ENCODE data around the gene MAP3K7.

DNA sequence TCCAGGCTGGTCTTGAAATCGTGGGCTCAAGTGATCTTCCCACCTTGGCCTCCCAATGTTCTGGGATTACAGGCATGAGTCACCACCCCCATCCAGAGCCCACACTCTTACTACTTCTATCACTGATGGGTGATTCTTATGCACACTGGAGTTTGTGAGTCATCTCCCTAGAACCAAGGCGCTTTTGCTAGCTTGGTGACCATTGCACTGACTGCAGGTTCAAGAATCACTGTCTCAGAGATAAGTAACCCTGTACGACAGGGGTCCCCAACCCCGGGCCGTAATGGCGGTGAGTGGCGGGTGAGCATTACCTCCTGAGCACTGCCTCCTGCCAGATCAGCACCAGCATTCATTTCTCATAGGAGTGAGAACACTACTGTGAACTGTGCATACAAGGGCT is 118.8 kb downstream of the MAP3K7 start:
- TF ChIP-seq, protein P1, sequence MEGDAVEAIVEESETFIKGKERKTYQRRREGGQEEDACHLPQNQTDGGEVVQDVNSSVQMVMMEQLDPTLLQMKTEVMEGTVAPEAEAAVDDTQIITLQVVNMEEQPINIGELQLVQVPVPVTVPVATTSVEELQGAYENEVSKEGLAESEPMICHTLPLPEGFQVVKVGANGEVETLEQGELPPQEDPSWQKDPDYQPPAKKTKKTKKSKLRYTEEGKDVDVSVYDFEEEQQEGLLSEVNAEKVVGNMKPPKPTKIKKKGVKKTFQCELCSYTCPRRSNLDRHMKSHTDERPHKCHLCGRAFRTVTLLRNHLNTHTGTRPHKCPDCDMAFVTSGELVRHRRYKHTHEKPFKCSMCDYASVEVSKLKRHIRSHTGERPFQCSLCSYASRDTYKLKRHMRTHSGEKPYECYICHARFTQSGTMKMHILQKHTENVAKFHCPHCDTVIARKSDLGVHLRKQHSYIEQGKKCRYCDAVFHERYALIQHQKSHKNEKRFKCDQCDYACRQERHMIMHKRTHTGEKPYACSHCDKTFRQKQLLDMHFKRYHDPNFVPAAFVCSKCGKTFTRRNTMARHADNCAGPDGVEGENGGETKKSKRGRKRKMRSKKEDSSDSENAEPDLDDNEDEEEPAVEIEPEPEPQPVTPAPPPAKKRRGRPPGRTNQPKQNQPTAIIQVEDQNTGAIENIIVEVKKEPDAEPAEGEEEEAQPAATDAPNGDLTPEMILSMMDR (IDR thresholded peaks at IDR 0.05) = no peak
- TF ChIP-seq EP300 (IDR thresholded peaks at IDR 0.05) = no peak

Measured in suprapubic skin (tissue), 3 donors.